OCI-LY1 (cell line): ENCODE measurements around the gene FBRSL1.

Source experiments
- H2AFZ ChIP-seq: fragments of 200-600 bp; sonication (generic), shearing (Covaris generic); 2 replicates; pipeline ENCODE4 v1.6.0; 2014; ENCODE audit warnings: antibody characterized with exemption, mild to moderate bottlenecking, low read length
- H3F3A ChIP-seq: fragments of 200-600 bp; sonication (generic), shearing (Covaris generic); 2 replicates; pipeline ENCODE4 v1.6.0; 2014; ENCODE audit warnings: mild to moderate bottlenecking, antibody characterized with exemption, low read length, moderate library complexity; ENCODE audit not compliant: insufficient read depth
- H3K27ac ChIP-seq: fragments of 200-600 bp; sonication (generic); 2 replicates; pipeline ENCODE4 v1.5.1; 2014; ENCODE audit warnings: low read length, mixed run types, mild to moderate bottlenecking, low read depth; ENCODE audit not compliant: poor library complexity, severe bottlenecking
- H3K27me3 ChIP-seq: fragments of 200-600 bp; sonication (generic); 2 replicates; pipeline ENCODE4 v1.6.0; 2014; ENCODE audit warnings: antibody characterized with exemption, mild to moderate bottlenecking, low read length, moderate library complexity; ENCODE audit not compliant: insufficient read depth
- H3K36me3 ChIP-seq: fragments of 200-600 bp; sonication (generic); 2 replicates; pipeline ENCODE4 v1.6.1; 2014; ENCODE audit warnings: mild to moderate bottlenecking, antibody characterized with exemption, low read length, moderate library complexity, mixed read lengths; ENCODE audit not compliant: insufficient read depth
- H3K4me1 ChIP-seq: fragments of 200-600 bp; sonication (generic); 2 replicates; pipeline ENCODE4 v1.5.1; 2014; ENCODE audit warnings: mild to moderate bottlenecking, low read length, moderate library complexity; ENCODE audit not compliant: insufficient read depth, severe bottlenecking
- H3K4me2 ChIP-seq: fragments of 200-600 bp; sonication (generic), shearing (Covaris generic); 2 replicates; pipeline ENCODE4 v1.6.1; 2014; ENCODE audit warnings: low read length
- H3K4me3 ChIP-seq: fragments of 200-600 bp; sonication (generic); 2 replicates; pipeline ENCODE4 v1.5.1; 2014; ENCODE audit warnings: low read length, low read depth, mild to moderate bottlenecking, mixed read lengths; ENCODE audit not compliant: poor library complexity, severe bottlenecking
- H3K79me2 ChIP-seq: fragments of 200-600 bp; shearing (Covaris generic); 2 replicates; pipeline ENCODE4 v1.6.1; 2016; ENCODE audit warnings: mixed run types, low read length, mixed read lengths; ENCODE audit not compliant: insufficient read depth
- H3K9ac ChIP-seq: fragments of 200-600 bp; sonication (generic), shearing (Covaris generic); 2 replicates; pipeline ENCODE4 v1.6.1; 2014; ENCODE audit warnings: mild to moderate bottlenecking, low read length, mixed read lengths
- H3K9me2 ChIP-seq: fragments of 200-600 bp; sonication (generic), shearing (Covaris generic); 2 replicates; pipeline ENCODE4 v1.6.1; 2014; ENCODE audit warnings: low read depth, mild to moderate bottlenecking, low read length, mixed read lengths
- H3K9me3 ChIP-seq: fragments of 200-600 bp; shearing (Covaris generic); 2 replicates; pipeline ENCODE4 v1.6.1; 2014; ENCODE audit warnings: low read length, mixed read lengths
- H4K20me1 ChIP-seq: fragments of 200-600 bp; sonication (generic), shearing (Covaris generic); 2 replicates; pipeline ENCODE4 v1.6.0; 2016; ENCODE audit warnings: mild to moderate bottlenecking, low read length; ENCODE audit not compliant: insufficient read depth
- CTCF ChIP-seq: fragments of 200-600 bp; sonication (generic), shearing (Covaris generic); IDR thresholded peaks from 2 replicates; pipeline ENCODE4 v1.5.1; 2017; ENCODE audit warnings: mild to moderate bottlenecking, antibody characterized with exemption, low read length, moderate library complexity, mixed read lengths
- EZH2 ChIP-seq: fragments of 200-600 bp; sonication (generic), shearing (Covaris generic); IDR thresholded peaks from 2 replicates; pipeline ENCODE4 v1.8.0; 2017; ENCODE audit warnings: borderline replicate concordance, mixed run types, mild to moderate bottlenecking, antibody characterized with exemption, low read length, moderate library complexity, mixed read lengths

FBRSL1 gene

GRCh38 chr12:132550014-132550802, 60.3 kb downstream of the FBRSL1 start:
- Histone ChIP-seq H3K4me2 (no peak overlapping the region), H3K4me3 (no peak overlapping the region), H4K20me1 (no peaks in the 10 kb centered on the region)

GRCh38 chr12:132550830-132551640, 61.1 kb downstream of the FBRSL1 start:
- Histone ChIP-seq H3K9me2 (no peaks in the 10 kb centered on the region), H3K9ac (no peak overlapping the region), H3K4me3 (no peak overlapping the region), H3K9me3 (no peaks in the 10 kb centered on the region), H3K4me1 (no peaks in the 10 kb centered on the region), H3K27ac (no peak overlapping the region), H3K4me2 (no peak overlapping the region), H3F3A (no peaks in the 10 kb centered on the region), H3K27me3 (no peaks in the 10 kb centered on the region; the same call in 1 of the 2 replicates), H3K79me2 (no peaks in the 10 kb centered on the region), H2AFZ (no peak overlapping the region), H3K36me3 (no peaks in the 10 kb centered on the region), H4K20me1 (no peaks in the 10 kb centered on the region)
- TF ChIP-seq EZH2 (no peak), CTCF (no peak)

More at GRCh38 chr12:132550014-132550802, 60.3 kb downstream of the FBRSL1 start:
- Histone ChIP-seq H2AFZ (no peak overlapping the region), H3K4me1 (no peaks in the 10 kb centered on the region), H3K9ac (no peak overlapping the region), H3K27ac (no peak overlapping the region), H3K27me3 (no peaks in the 10 kb centered on the region; the same call in 1 of the 2 replicates), H3K79me2 (no peaks in the 10 kb centered on the region), H3F3A (no peaks in the 10 kb centered on the region), H3K9me2 (no peaks in the 10 kb centered on the region), H3K9me3 (no peaks in the 10 kb centered on the region), H3K36me3 (no peaks in the 10 kb centered on the region)
- TF ChIP-seq EZH2 (no peak), CTCF (no peak)

- H3K9ac ChIP-seq: no peak overlapping the region
- H3K9me2 ChIP-seq: no peaks in the 10 kb centered on the region
- no peaks in the 10 kb centered on the region; the same call in 1 of the 2 replicates for H3K27me3 ChIP-seq
- H3K36me3 ChIP-seq: no peaks in the 10 kb centered on the region
- H2AFZ ChIP-seq: no peak overlapping the region
- no peak overlapping the region for H3K4me3 ChIP-seq
- H3F3A ChIP-seq: no peaks in the 10 kb centered on the region
- H3K27ac ChIP-seq: no peak overlapping the region
- H3K4me2 ChIP-seq: no peak overlapping the region
- no peaks in the 10 kb centered on the region for H3K9me3 ChIP-seq
- no peaks in the 10 kb centered on the region for H3K4me1 ChIP-seq
- no peaks in the 10 kb centered on the region for H4K20me1 ChIP-seq
- H3K79me2 ChIP-seq: no peaks in the 10 kb centered on the region
- TF ChIP-seq CTCF (no peak), EZH2 (no peak)
Measured at GRCh38 chr12:132551641-132552031, 61.7 kb downstream of the FBRSL1 start.
